H1 (cell line): ENCODE data around the gene BTK. TPM values are rescaled to one million over a fixed set of nuclear protein-coding genes. Genes with fewer than 3 reads are reported as not detected.

Source experiments
- CTCF ChIA-PET: fragments of 300-600 bp; sonication (Branson Sonifier 250); formaldehyde crosslinking; loops from one replicate; lab custom pipeline; 2021; ENCODE audit not compliant: partially characterized antibody; lab: Charles Lee
- POLR2A ChIA-PET: fragments of 300-600 bp; sonication (Branson Sonifier 250); formaldehyde crosslinking; loops from one replicate; lab custom pipeline; 2021; ENCODE audit warnings: inconsistent platforms; ENCODE audit not compliant: partially characterized antibody; lab: Charles Lee
- DNase-seq, 2 experiments: peaks; one replicate each; pipeline versions ENCODE4 v3.0.0 to v3.0.0-alpha.2; 2010 to 2022; ENCODE audit warnings: low spot score in 2 of 2, low read depth in 1 of 2, mixed read lengths in 1 of 2
- FAIRE-seq: peaks from 2 replicates; lab custom pipeline; 2011; peaks lifted over from hg19 to GRCh38; lab: Jason Lieb, UNC
- H2AFZ ChIP-seq: 2 replicates; pipeline ENCODE4 v1.8.1; 2012; ENCODE audit warnings: low read length, inconsistent platforms
- H2AK5ac ChIP-seq: 2 replicates; pipeline ENCODE4 v1.6.1; 2013; ENCODE audit warnings: low read depth, low read length
- H2BK120ac ChIP-seq: replicated peaks from 2 replicates; pipeline ENCODE3; 2013; ENCODE audit warnings: low read depth, low read length, inconsistent platforms
- H2BK12ac ChIP-seq: 2 replicates; pipeline ENCODE4 v1.6.1; 2013; ENCODE audit warnings: low read depth, low read length
- H2BK15ac ChIP-seq: 2 replicates; pipeline ENCODE4 v1.6.1; 2013; ENCODE audit warnings: low read length
- H2BK20ac ChIP-seq: 2 replicates; pipeline ENCODE4 v1.6.1; 2013; ENCODE audit warnings: low read length
- H2BK5ac ChIP-seq: 2 replicates; pipeline ENCODE4 v1.6.1; 2013; ENCODE audit warnings: low read depth, low read length
- H3K14ac ChIP-seq: 2 replicates; pipeline ENCODE4 v1.6.1; 2013; ENCODE audit warnings: inconsistent platforms; ENCODE audit not compliant: insufficient read length
- H3K18ac ChIP-seq: 2 replicates; pipeline ENCODE4 v1.6.1; 2013; ENCODE audit warnings: low read length; ENCODE audit errors: extremely low read depth
- H3K23ac ChIP-seq: 2 replicates; pipeline ENCODE4 v1.6.1; 2013; ENCODE audit warnings: inconsistent platforms; ENCODE audit not compliant: insufficient read length
- H3K23me2 ChIP-seq: 2 replicates; pipeline ENCODE4 v1.6.1; 2013; ENCODE audit warnings: low read depth, low read length
- H3K27ac ChIP-seq: 2 replicates; pipeline ENCODE4 v1.6.1; 2011; ENCODE audit warnings: low read depth, low read length, inconsistent platforms
- H3K27me3 ChIP-seq, 4 experiments: replicated peaks in 1 of 4; 1 replicate in 1 of 4; 2 replicates in 3 of 4; pipeline versions ENCODE4 v1.6.1 to v1.8.1; 2011 to 2013; ENCODE audit warnings: low read length in 3 of 4, mild to moderate bottlenecking in 3 of 4, inconsistent platforms in 2 of 4, mixed read lengths in 2 of 4, moderate library complexity in 1 of 4; ENCODE audit not compliant: control insufficient read depth in 3 of 4, insufficient read depth in 3 of 4; ENCODE audit errors: extremely low read depth in 1 of 4
- H3K36me3 ChIP-seq, 4 experiments: 2 replicates each; pipeline versions ENCODE4 v1.6.1 to v1.8.1; 2011 to 2013; ENCODE audit warnings: mild to moderate bottlenecking in 4 of 4, low read length in 3 of 4, moderate library complexity in 2 of 4, control low read depth in 1 of 4, inconsistent platforms in 1 of 4; ENCODE audit not compliant: insufficient read depth in 4 of 4, control insufficient read depth in 2 of 4
- H3K4ac ChIP-seq: replicated peaks from 2 replicates; pipeline ENCODE3; 2013; ENCODE audit warnings: low read length, low read depth, mixed read lengths, inconsistent platforms; ENCODE audit not compliant: insufficient read length
- H3K4me1 ChIP-seq, 4 experiments: replicated peaks in 1 of 4; 1 replicate in 1 of 4; 2 replicates in 3 of 4; pipeline versions ENCODE4 v1.6.1 to v1.8.1; 2011 to 2013; ENCODE audit warnings: low read length in 3 of 4, inconsistent platforms in 2 of 4, mixed read lengths in 1 of 4; ENCODE audit not compliant: insufficient read depth in 4 of 4, control insufficient read depth in 3 of 4
- H3K4me2 ChIP-seq, 2 experiments: 2 replicates each; pipeline versions ENCODE4 v1.6.1 to v1.8.1; 2011 to 2013; ENCODE audit warnings: low read depth in 2 of 2, low read length in 2 of 2, control low read depth in 1 of 2, inconsistent platforms in 1 of 2, mild to moderate bottlenecking in 1 of 2; ENCODE audit not compliant: insufficient read depth in 1 of 2
- H3K4me3 ChIP-seq, 4 experiments: fragments of 200-600, 300-600 bp in 1 of 4; sonication (generic), shearing (Covaris generic), sonication (Bioruptor Twin) in 1 of 4; 2 replicates each; pipeline versions ENCODE4 v1.5.1 to v1.8.1; 2011 to 2016; ENCODE audit warnings: low read length in 4 of 4, low read depth in 3 of 4, control low read depth in 2 of 4, inconsistent platforms in 2 of 4, mild to moderate bottlenecking in 2 of 4, mixed read lengths in 1 of 4, moderate library complexity in 1 of 4; ENCODE audit not compliant: insufficient read depth in 2 of 4; ENCODE audit errors: extremely low read depth in 1 of 4
- H3K56ac ChIP-seq: replicated peaks from 2 replicates; pipeline ENCODE3; 2013; ENCODE audit warnings: low read depth, mild to moderate bottlenecking, mixed read lengths, low read length, inconsistent platforms; ENCODE audit not compliant: insufficient read length
- H3K79me1 ChIP-seq: 2 replicates; pipeline ENCODE4 v1.6.1; 2013; ENCODE audit warnings: low read depth, low read length, control low read depth
- H3K79me2 ChIP-seq, 2 experiments: 2 replicates each; pipeline versions ENCODE4 v1.6.1 to v1.8.1; 2012 to 2013; ENCODE audit warnings: low read length in 2 of 2, mild to moderate bottlenecking in 2 of 2, inconsistent platforms in 1 of 2; ENCODE audit not compliant: insufficient read depth in 2 of 2, control insufficient read depth in 1 of 2
- H3K9ac ChIP-seq, 4 experiments: replicated peaks in 1 of 4; 1 replicate in 1 of 4; 2 replicates in 3 of 4; pipeline versions ENCODE4 v1.6.1 to v1.8.1; 2011 to 2013; ENCODE audit warnings: low read depth in 3 of 4, low read length in 3 of 4, control low read depth in 2 of 4, mild to moderate bottlenecking in 2 of 4, moderate library complexity in 2 of 4, inconsistent platforms in 1 of 4; ENCODE audit errors: extremely low read depth in 1 of 4
- H3K9me3 ChIP-seq, 2 experiments: 2 replicates each; pipeline versions ENCODE4 v1.6.1 to v1.8.1; 2012 to 2013; ENCODE audit warnings: mild to moderate bottlenecking in 2 of 2, moderate library complexity in 2 of 2, control low read depth in 1 of 2, inconsistent platforms in 1 of 2, low read depth in 1 of 2, low read length in 1 of 2, mixed read lengths in 1 of 2; ENCODE audit not compliant: insufficient read depth in 2 of 2
- H4K20me1 ChIP-seq, 2 experiments: replicated peaks in 1 of 2; 2 replicates each; pipeline versions ENCODE3 to v1.8.1; 2011 to 2013; ENCODE audit warnings: inconsistent platforms in 2 of 2, low read length in 2 of 2, mild to moderate bottlenecking in 1 of 2; ENCODE audit not compliant: insufficient read depth in 2 of 2, control insufficient read depth in 1 of 2
- H4K5ac ChIP-seq: 2 replicates; pipeline ENCODE4 v1.6.1; 2013; ENCODE audit warnings: low read length, low read depth, mixed read lengths, inconsistent platforms; ENCODE audit not compliant: insufficient read length
- H4K8ac ChIP-seq: 2 replicates; pipeline ENCODE4 v1.8.0; 2013; ENCODE audit warnings: mild to moderate bottlenecking, moderate library complexity, low read length, inconsistent platforms; ENCODE audit not compliant: insufficient read depth; ENCODE audit errors: extremely low read depth
- H4K91ac ChIP-seq: replicated peaks from 2 replicates; pipeline ENCODE3; 2013; ENCODE audit warnings: low read length, mixed read lengths, inconsistent platforms; ENCODE audit not compliant: insufficient read length
- ASH2L ChIP-seq: fragments of 200-600, 300-600 bp; sonication (generic); IDR thresholded peaks from one replicate; pipeline ENCODE4 v1.7.1; 2017; ENCODE audit warnings: low read length
- ATF3 ChIP-seq: IDR thresholded peaks from 2 replicates; pipeline ENCODE4 v1.6.1; 2011; ENCODE audit warnings: low read depth, mild to moderate bottlenecking, low read length; ENCODE audit not compliant: insufficient read depth
- EGR1 ChIP-seq: IDR thresholded peaks from 2 replicates; pipeline ENCODE4 v1.6.1; 2011; ENCODE audit warnings: low read depth, low read length, borderline replicate concordance
- PHF8 ChIP-seq: fragments of 200-600 bp; sonication (generic); conservative IDR thresholded peaks from 2 replicates; pipeline ENCODE4 v1.7.1; 2012; ENCODE audit warnings: low read depth, mild to moderate bottlenecking, inconsistent platforms, low read length, moderate library complexity
- POLR2A ChIP-seq, 2 experiments: IDR thresholded peaks; 1 replicate in 1 of 2; 2 replicates in 1 of 2; pipeline ENCODE4 v1.6.1; 2011; ENCODE audit warnings: low read depth in 2 of 2, low read length in 2 of 2, mild to moderate bottlenecking in 2 of 2; ENCODE audit errors: control extremely low read depth in 1 of 2
- POLR2AphosphoS5 ChIP-seq: IDR thresholded peaks from 2 replicates; pipeline ENCODE4 v1.6.1; 2011; ENCODE audit warnings: low read depth, low read length
- TAF1 ChIP-seq: IDR thresholded peaks from 2 replicates; pipeline ENCODE4 v1.6.1; 2011; ENCODE audit warnings: mild to moderate bottlenecking, low read depth, low read length
- TBP ChIP-seq: IDR thresholded peaks from 2 replicates; pipeline ENCODE4 v1.6.1; 2011; ENCODE audit warnings: low read depth, low read length, improper control_type of control experiment
- USF2 ChIP-seq: IDR thresholded peaks from 2 replicates; pipeline ENCODE4 v1.6.1; 2011; ENCODE audit warnings: low read length, improper control_type of control experiment
- YY1 ChIP-seq: IDR thresholded peaks from 2 replicates; pipeline ENCODE4 v1.6.1; 2011; ENCODE audit warnings: low read depth, mild to moderate bottlenecking, low read length
- ZNF274 ChIP-seq: IDR thresholded peaks from 2 replicates; pipeline ENCODE4 v1.7.0; 2012; ENCODE audit warnings: low read length, borderline replicate concordance; ENCODE audit errors: extremely low read depth
- WGBS, 2 experiments: shearing (Covaris generic) in 1 of 2; methylation state at CpG; one replicate each; pipeline versions ENCODE4 v1.1.6 to v1.1.7; 2013 to 2015; ENCODE audit warnings: low lambda C conversion rate in 2 of 2, mixed read lengths in 2 of 2, inconsistent platforms in 1 of 2, low coverage in 1 of 2, missing lambda C conversion rate in 1 of 2; ENCODE audit not compliant: insufficient replicate concordance in 2 of 2, insufficient coverage in 1 of 2, insufficient read length in 1 of 2; ENCODE audit errors: extremely low coverage in 1 of 2, missing lambda C conversion rate in 1 of 2; 5-methylcytosine and 5-hydroxymethylcytosine counted together
- polyA plus RNA-seq, 7 experiments: library from polyadenylated mRNA; depleted of rRNA in 3 of 7; stranded (reverse) in 5 of 7; unstranded in 2 of 7; fragments of >200 nt in 5 of 7; fragments of 200-250 nt in 2 of 7; gene quantifications; 1 replicate in 5 of 7; 2 replicates in 1 of 7; 4 replicates in 1 of 7; pipeline versions ENCODE4 v1.2.1 to v1.2.3, GENCODE V29; 2011 to 2013; ENCODE audit warnings: missing spikeins in 2 of 7, mixed read lengths in 2 of 7
- total RNA-seq: library from RNA; stranded (reverse); fragmentation: NEBNext Ultra II Directional; extraction: Animal tissue kit (Norgen Biotek cat#: 25700); gene quantifications from 2 replicates; pipeline ENCODE4 v1.2.1, GENCODE V29; 2021

BTK gene
- total and polyA plus RNA-seq, 2 of the 8 experiments (the other 6 are each of a cell fraction or from before 2014, with no cell fraction given), result 0.06 to 0.20 TPM

- H4K20me1 ChIP-seq, result no peaks in the 10 kb centered on the region
- peak within 1 kb of the TSS; percentile 89 for H3K27ac ChIP-seq
- no peak within 1 kb of the TSS for H2AK5ac ChIP-seq
- no peak within 1 kb of the TSS for H3K23ac ChIP-seq
- no peak within 1 kb of the TSS for H2AFZ ChIP-seq
- H3K79me1 ChIP-seq, result no peaks in the 10 kb centered on the region
- peak within 1 kb of the TSS; percentile 92 for H3K56ac ChIP-seq
- 0 out of 2 replicates have a peak within 1 kb of the TSS, but pooled peaks have one; percentile 3 for H2BK15ac ChIP-seq
- H4K8ac ChIP-seq, result peak within 1 kb of the TSS; percentile 95
- H2BK5ac ChIP-seq, result peak within 1 kb of the TSS; percentile 87
- H3K27me3 ChIP-seq, result no peaks in the 10 kb centered on the region
- no peak within 1 kb of the TSS for H4K91ac ChIP-seq
- CTCF ChIA-PET, result interaction anchor here (1.7 kb wide), 1 partner anchor 21 kb away, joined by 3 read pairs; no protein-coding TSS in a partner anchor
- peaks cover 3% of the 10 kb centered on the region; the same call in 1 of the 2 replicates for H3K23me2 ChIP-seq
- no peak within 1 kb of the TSS for H3K14ac ChIP-seq
- H2BK12ac ChIP-seq, result no peak within 1 kb of the TSS
- POLR2A ChIA-PET, result interaction anchor here (0.6 to 6.2 kb wide), 8 partner anchors 9 to 565 kb away, joined by 3 to 45 read pairs (median 4); partner anchors contain the start of gene RPL36A
- H3K36me3 ChIP-seq, result peaks cover 2 to 12% (median 6%) of the 10 kb centered on the region in 4 experiments; a peak in 4 of 8 replicates
- no peak within 1 kb of the TSS for H2BK120ac ChIP-seq
- no peaks in the 10 kb centered on the region for H3K4me1 ChIP-seq
- peak within 1 kb of the TSS; percentile 69 for H3K4ac ChIP-seq
- H3K18ac ChIP-seq, result peak within 1 kb of the TSS; percentile 95
- H3K4me3 ChIP-seq, result peak within 1 kb of the TSS; percentile 57 to 88 (median 74)
- H3K9me3 ChIP-seq, result no peaks in the 10 kb centered on the region
- WGBS, 2 experiments, result 0% methylated on average over 19 of the region's 55 CpGs; no CpG with 5 or more reads in 1 of the 2 experiments
- peak within 1 kb of the TSS; percentile 63 to 73 for H3K4me2 ChIP-seq
- peaks cover 9 to 33% of the 10 kb centered on the region in 2 experiments for H3K79me2 ChIP-seq
- H3K9ac ChIP-seq, result peak within 1 kb of the TSS; percentile 82 to 95 (median 85)
- no peak within 1 kb of the TSS for H2BK20ac ChIP-seq
- FAIRE-seq, result peak; percentile 60
- peak; percentile 9 to 72 for DNase-seq
- H4K5ac ChIP-seq, result peak within 1 kb of the TSS; percentile 97
- peak; percentile 43; the same call in 1 of the 2 replicates for TF ChIP-seq EGR1
- peak; percentile 73 for TF ChIP-seq POLR2AphosphoS5
- peak; percentile 59; the same call in 1 of the 2 replicates for TF ChIP-seq USF2
- TF ChIP-seq PHF8, result peak; percentile 87
- TF ChIP-seq POLR2A (IDR thresholded peaks at IDR 0.05; ENCODE audit: control extremely low read depth in 1 of 2, low read depth in 2 of 2, low read length in 2 of 2), result peak; percentile 52 to 74
- TF ChIP-seq ZNF274, result no peak
- no peak for TF ChIP-seq YY1
- peak; percentile 44 for TF ChIP-seq ASH2L
- TF ChIP-seq TAF1, result peak; percentile 61; the same call in 1 of the 2 replicates
- no peak for TF ChIP-seq ATF3
- peak; percentile 52 for TF ChIP-seq TBP
Observed at GRCh38 chrX:101348452-101349192, 37.4 kb downstream of the BTK start, which contains the start of gene TIMM8A. TSS of gene TIMM8A (minus strand) at chrX:101348742. CDS start at chrX:101348664, 78 bp downstream.
